ENCODE measurements around the gene TANC1.
A peak's percentile ranks its signal among the peaks of the same experiment; 100 is the strongest.
"Not testable (repeated sequence)": the region's sequence is repeated elsewhere in the genome, so short reads cannot be mapped to it uniquely, and the experiment has no call there.

Gene TANC1

GRCh38 chr2:159094173-159094737 is 125.8 kb downstream of the TANC1 start:
- H3K9me3 Mint-ChIP-seq, result no peaks in the 10 kb centered on the region
- H3K4me3 Mint-ChIP-seq, result no peak overlapping the region
- TF ChIP-seq CTCF (IDR thresholded peaks at IDR 0.05; ENCODE audit: unreplicated experiment in 3 of 3), result no peak
- H3K27me3 Mint-ChIP-seq (ENCODE audit: low read depth), result no peaks in the 10 kb centered on the region
- H3K36me3 Mint-ChIP-seq (ENCODE audit: low read depth), result peaks cover 27% of the 10 kb centered on the region
- peaks cover 68% of the 10 kb centered on the region for H3K4me1 Mint-ChIP-seq
- H3K27ac Mint-ChIP-seq, result peak overlapping the region; percentile 66 to 81 (median 78)

DNA sequence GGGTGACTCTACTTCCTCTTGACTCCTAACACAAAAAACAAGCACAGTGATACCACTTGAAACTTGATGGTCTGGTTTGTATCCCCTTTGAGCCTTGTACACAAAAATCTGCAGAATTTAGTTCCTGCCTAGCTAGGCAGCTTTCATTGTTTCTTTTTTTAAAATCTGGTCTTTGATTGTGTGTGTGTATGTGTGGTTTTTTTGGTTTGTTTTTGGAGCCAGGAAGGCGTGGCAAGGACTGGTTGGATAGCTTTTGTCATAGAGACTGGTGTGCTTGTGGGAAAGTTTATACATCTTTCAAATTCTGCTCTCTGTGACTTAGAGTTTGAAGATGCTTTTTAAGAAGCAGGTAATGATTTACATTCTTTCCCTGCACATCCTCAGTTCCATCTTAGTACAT is 127.4 kb downstream of the TANC1 start:
- no peak for TF ChIP-seq CTCF (IDR thresholded peaks at IDR 0.05; ENCODE audit: unreplicated experiment in 3 of 3)
- Mint-ChIP-seq H3K4me1 (peaks cover 65% of the 10 kb centered on the region), H3K27me3 (ENCODE audit: low read depth) (no peaks in the 10 kb centered on the region), H3K4me3 (no peak overlapping the region), H3K36me3 (ENCODE audit: low read depth) (peaks cover 37% of the 10 kb centered on the region), H3K27ac (peak overlapping the region; percentile 11 to 29 (median 15)), H3K9me3 (no peaks in the 10 kb centered on the region)

DNA sequence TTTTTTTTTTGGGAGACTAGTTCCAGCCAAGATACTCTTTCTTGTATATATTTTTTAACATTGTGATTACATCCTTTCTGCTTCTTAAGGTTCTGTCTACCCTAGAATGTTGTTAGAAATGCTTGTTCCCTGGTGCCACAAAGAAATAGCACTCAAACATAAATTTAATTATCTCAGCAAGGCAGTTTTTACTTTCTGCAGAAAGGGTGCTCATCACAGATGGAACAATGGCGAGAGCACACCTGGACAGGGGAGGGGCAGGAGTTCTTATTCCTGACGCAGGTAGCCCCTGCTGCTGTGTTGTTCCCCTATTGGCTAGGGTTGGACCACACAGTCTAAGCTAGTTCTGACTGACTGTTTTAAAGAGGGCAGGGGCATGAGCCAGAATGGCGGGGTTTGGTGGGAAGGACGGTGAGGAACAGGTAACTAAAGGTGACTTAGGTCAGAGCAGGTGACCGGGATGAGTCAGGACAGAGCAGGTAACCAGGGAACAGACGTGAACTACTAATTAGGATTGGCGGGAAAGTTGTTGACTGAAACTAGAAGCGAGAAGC is 127.9 kb downstream of the TANC1 start:
- not testable (repeated sequence) for H3K27me3 Mint-ChIP-seq (ENCODE audit: low read depth); H3K4me3 Mint-ChIP-seq; H3K9me3 Mint-ChIP-seq
- Mint-ChIP-seq H3K36me3 (ENCODE audit: low read depth) (peaks cover 37% of the 10 kb centered on the region), H3K4me1 (peaks cover 62% of the 10 kb centered on the region), H3K27ac (peak overlapping the region; percentile 11 to 73 (median 72))

DNA sequence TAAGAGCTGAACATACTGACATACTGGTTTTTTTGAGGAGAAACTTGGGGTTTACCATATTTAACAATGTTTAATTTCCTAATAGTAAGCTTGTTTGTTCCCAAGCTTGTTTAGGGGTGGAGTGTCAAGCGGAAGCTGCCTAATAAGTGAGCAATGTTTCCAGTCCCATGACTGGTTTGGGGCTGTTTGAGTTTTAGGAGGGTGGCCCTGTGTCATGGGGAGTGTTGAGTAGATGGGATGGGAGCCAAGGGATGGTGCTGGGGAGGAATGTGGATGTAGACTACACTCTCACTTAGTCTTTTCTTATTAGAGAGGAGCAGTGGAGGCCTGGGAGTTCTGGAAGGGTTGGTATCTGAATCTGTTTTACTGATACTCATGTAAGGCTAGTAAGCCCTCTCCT is 128.5 kb downstream of the TANC1 start:
- H3K36me3 Mint-ChIP-seq (ENCODE audit: low read depth), result peaks cover 39% of the 10 kb centered on the region
- peaks cover 59% of the 10 kb centered on the region for H3K4me1 Mint-ChIP-seq
- TF ChIP-seq CTCF (IDR thresholded peaks at IDR 0.05; ENCODE audit: unreplicated experiment in 3 of 3), result no peak
- peak overlapping the region in 2 of 3 experiments; percentile 72 to 73 for H3K27ac Mint-ChIP-seq
- no peaks in the 10 kb centered on the region for H3K27me3 Mint-ChIP-seq (ENCODE audit: low read depth)
- no peaks in the 10 kb centered on the region for H3K9me3 Mint-ChIP-seq
- H3K4me3 Mint-ChIP-seq, result no peak overlapping the region

DNA sequence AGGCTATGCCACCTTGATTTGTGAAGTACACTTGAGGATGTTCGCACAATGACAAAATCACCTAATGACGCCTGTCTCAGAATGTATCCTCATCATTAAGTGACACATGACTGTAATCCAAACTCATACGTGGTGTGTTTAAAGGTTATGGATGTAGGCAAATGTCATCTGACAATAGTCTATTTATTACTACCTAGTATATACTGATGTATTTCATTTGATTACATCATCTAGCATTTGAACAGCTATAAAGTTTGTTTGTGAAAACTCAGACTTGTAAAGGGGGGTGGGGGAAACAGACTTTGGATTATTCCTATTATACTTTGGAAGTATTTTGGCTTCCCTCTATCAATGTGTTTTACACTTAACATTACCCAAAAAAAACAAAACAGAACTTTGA is 129.9 kb downstream of the TANC1 start:
- Mint-ChIP-seq H3K4me1 (peaks cover 46% of the 10 kb centered on the region), H3K27ac (peak overlapping the region; percentile 9 to 66 (median 37)), H3K36me3 (ENCODE audit: low read depth) (peaks cover 41% of the 10 kb centered on the region), H3K4me3 (no peak overlapping the region), H3K9me3 (no peaks in the 10 kb centered on the region), H3K27me3 (ENCODE audit: low read depth) (no peaks in the 10 kb centered on the region)
- no peak for TF ChIP-seq CTCF (IDR thresholded peaks at IDR 0.05; ENCODE audit: unreplicated experiment in 3 of 3)

DNA sequence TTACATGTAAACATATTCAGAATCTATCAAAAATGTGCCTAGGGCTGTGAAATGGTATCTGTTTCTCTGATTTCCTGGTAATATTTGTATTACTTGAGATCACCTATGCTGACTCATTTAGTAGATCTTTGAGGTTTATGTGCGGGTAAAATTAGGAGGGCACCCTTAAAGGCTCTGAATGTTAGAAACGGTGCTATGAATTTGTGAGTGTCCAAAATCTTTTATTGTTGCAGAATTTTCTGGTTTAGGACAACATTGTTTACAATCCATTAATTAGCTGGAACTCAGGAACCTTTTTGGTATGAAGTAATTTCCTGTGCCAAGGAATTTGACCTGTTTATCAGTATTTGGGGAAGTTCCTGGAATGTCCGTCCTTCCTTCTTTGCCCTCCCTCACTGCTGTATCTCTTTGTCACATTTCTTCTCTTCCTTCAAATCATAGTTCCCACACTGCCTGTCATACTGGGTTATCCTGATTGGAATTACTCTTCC is 130.5 kb downstream of the TANC1 start:
- peaks cover 40% of the 10 kb centered on the region for H3K4me1 Mint-ChIP-seq
- peaks cover 41% of the 10 kb centered on the region for H3K36me3 Mint-ChIP-seq (ENCODE audit: low read depth)
- no peak overlapping the region for H3K4me3 Mint-ChIP-seq
- no peaks in the 10 kb centered on the region for H3K27me3 Mint-ChIP-seq (ENCODE audit: low read depth)
- H3K27ac Mint-ChIP-seq, result peak overlapping the region; percentile 9 to 66 (median 55)
- TF ChIP-seq CTCF (IDR thresholded peaks at IDR 0.05; ENCODE audit: unreplicated experiment in 3 of 3), result no peak
- H3K9me3 Mint-ChIP-seq, result no peaks in the 10 kb centered on the region
